Hematopoietic multipotent progenitor cell treated with erythropoietin and hydrocortisone succinate and interleukin-3 and kit ligand, for 8 days (in vitro differentiated cells): ENCODE measurements around the gene ADAMTSL3.
"Not testable (repeated sequence)": the region's sequence is repeated elsewhere in the genome, so short reads cannot be mapped to it uniquely, and the experiment has no call there.

Experiments
- DNase-seq: peaks from one replicate; pipeline ENCODE4 v3.0.0-alpha.2; 2015

ADAMTSL3 gene

DNA sequence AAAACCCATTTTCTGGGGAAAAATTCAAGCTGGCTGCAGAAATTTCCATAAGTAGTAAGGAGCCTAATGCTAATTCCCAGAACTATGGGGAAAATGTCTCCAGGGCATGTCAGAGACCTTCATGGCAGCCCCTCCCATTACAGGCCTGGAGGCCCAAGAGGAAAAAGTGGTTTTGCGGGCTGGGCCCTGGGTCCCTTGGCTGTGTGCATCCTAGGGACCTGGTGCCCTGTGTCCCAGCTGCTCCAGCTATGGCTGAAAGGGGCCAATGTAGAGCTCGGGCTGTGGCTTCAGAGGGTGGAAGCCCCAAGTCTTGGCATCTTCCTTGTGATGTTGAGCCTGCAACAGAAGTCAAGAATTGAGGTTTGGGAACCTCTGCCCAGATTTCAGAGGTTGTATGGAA, 48.4 kb downstream of the ADAMTSL3 start:
- DNase-seq = not testable (repeated sequence)

DNA sequence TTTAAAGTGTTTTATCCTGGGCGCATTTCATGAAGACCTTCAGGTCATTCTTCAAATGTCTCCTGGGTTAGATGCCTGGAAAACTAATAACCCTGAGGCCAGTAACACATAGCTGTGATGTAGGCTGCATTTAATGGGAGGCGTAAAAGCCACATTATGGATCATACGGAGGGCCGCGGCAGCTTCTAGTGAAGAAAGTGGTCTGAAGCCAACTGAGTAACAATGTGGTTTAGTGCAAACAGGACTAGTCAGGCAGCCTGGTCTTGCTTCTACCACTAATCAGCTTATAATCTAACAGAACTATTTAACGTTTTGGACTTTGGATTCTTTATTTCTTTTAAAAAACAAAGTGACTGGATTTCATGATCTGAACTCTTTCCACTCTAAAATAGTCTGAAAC, 54.4 kb downstream of the ADAMTSL3 start:
- DNase-seq = no peak

DNA sequence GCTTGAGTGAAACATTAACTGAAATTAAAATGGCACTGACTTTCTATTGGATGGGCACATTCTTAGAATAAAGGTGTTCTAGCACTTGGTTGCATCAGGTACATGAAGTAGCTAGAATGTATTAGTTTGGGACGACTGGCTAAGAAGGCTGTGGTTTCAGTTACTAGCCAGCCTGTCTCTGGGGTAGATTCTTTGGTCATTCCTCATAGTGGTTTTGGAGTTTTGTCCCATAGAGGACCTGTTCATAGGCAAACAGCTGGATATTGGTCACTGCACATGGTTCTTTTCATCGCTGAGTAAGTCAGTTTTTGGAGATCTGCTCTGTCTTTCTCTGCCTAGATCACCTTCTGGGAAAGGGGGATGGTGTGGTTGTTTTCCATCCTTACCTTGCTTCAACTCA, 55.3 kb downstream of the ADAMTSL3 start:
- DNase-seq = no peak

DNA sequence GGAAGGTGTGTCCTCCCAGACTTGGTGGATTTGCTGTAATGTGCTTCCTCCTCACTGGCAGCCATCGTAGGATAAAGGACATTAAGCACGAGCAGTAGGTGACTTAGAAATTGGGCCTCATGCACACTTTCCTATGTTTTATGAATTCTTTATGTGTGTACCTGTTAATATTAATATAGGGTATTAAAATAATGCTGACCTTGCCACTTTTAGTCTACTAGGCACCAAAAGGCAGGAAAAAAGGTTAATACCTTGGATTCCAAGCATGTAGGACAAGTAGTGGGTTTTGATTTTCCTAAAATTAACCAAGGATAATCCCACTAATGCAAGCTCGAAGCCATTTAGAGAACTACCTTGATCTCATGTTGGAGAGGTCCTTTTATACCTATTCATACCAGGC, 55.9 kb downstream of the ADAMTSL3 start:
- DNase-seq = no peak

DNA sequence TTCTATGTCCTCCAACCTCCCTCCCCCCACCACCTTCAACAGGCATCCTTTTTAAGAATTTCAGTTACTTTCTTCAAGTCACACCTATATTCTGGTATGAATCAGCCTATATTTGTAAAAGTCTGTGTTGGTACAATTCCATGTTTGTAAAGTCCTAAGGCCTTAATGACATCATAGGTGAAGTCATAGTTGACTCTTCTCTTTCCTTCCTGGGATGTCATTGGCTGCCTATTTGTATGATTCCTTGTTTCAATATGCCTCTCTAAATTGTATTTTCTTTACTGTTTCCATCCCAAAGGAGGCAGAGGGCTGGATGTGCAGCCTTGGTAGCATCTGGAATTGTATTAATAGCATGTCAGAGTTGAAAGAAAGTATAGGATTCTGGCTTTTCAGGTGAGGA, 56.5 kb downstream of the ADAMTSL3 start:
- DNase-seq = no peak

DNA sequence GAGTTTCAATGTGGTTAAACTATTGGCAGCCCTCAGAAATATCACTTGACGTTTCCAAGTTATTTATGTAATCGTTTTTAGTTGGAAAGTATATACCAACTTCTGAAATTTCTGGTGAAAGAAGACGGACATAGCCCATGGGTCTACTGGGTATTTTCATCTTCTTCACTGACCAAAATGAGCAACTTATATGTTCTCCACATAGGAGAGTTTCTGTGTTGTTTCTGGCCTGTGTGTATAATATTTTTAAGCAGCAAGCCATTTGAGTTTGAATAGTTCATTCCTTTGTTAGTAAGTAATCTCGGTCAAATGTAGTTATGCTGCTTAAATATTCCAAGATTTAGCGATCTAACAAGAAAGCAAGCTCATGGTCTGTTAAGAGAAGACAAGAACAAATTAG, 57.3 kb downstream of the ADAMTSL3 start:
- no peak for DNase-seq

DNA sequence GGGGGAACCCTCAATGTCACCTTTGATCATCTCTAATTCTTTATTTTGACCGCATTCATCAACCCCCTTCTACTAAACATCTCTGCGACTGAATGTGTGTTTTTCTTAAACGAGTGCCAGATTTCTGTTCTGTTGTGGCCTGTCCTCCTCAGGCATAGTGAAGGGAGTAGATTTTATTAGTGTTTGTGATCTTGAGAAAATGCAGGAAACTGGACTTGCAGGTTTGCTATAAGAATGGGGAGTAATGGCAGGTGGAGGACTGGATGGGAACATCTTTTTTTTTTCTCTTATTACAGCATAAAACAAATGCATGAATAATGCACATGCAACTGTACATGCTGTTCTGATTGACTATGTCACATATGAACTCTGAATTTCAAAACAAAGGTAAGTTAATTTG, 59.3 kb downstream of the ADAMTSL3 start:
- no peak for DNase-seq

DNA sequence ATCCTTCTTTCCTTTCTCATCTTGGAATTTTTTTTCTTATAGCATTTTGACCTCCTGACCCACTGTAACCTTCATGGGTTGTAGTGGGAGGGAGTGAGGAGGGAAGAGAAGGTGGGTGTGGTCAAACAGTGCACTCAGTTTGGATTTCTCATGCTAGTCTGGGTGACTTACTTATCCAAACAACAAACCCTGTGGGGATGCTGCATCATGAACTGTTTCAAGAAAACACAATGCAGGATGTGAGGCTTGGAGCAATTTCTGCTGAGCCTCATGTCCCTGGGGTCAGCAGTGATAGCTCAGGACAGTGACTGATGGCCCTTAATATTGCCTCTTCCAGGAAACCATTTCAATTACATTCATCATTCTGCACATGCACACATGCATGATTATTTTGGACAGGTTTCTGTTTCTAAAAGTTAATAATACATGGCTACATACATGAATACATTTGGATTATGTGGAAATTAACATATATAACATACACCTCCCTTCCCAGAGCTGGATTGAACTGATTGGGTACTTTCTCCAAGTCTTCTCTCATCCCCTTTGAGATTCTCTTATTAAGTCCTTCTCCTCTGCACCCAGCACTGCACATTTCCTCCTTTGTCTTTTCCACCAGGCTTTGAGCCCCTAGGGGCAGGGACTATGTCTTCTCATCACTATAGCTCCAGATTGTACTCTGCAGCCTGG, 61.2 kb downstream of the ADAMTSL3 start:
- no peak for DNase-seq

DNA sequence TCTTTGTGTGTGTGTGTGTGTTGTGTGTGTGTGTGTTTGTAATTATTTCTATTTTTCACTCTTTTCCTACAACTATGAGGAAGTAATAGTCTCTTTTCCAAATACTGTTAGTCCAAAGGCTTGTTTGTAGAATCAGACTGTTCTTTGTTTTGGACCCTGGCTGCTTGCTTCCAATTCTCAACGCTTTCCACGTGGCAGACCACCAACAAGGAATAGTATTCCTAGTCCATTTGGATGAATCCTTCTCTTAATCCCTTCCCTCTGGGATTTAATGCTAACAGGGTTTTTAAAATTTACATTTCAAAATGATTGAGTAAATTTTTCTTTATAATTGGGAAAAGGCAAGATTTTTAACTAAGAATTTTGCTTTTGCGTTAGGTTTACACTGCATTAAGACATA, 62.7 kb downstream of the ADAMTSL3 start:
- DNase-seq = no peak

DNA sequence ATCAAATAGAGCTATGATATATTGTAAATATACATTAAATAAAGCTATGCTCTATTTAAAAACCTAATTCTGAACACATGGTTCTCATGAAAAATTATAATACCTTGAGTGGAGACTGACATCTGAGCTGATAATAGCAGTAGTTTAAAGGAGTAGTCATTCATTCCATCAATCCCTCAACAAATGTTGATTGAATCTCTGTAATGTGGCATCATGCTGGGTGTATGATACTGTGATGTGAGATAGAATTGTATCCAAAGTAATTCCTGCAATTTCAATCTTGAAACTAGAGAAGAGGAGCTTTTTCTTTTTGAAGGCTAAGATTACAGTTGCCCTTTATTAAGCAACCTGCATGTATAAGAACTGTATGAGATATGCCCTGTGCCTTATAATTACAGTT, 63.1 kb downstream of the ADAMTSL3 start:
- no peak for DNase-seq

DNA sequence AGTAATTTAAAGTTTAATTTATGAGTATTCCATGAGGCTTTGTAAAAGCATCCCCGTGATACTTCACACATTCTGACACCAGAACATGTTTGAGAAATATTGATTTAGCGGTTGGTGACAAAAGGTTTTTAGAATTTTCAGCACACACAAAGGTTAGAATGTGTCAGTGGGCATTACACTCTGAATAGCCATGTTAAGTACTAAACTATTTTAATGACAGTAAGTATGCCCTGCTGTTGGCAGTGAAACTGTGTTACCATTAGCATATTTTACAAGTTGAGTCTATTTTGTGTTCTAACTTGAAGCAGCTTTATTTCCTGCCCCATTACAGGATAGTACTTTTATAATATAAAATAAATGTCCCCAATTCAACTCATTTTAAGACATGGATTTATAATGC, 66.5 kb downstream of the ADAMTSL3 start:
- DNase-seq = no peak

DNA sequence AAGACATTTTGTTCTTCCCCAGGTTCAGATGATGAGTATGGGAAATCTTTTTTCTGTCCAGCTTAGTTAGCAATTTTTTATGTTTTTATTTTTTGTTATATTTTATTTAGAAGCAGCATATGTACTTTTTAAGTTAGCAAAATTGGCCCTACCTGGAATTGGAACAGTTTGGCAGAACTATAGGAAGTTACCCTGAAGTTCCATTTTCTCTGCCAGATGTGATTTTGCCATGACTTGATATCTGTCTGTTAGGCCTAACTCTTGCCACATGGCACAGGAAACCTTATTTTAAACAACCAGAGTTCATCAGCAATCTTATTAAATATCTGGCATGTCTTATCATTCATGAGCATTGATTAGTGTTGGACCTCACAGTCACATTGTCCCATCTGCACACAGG, 67.1 kb downstream of the ADAMTSL3 start:
- no peak for DNase-seq

DNA sequence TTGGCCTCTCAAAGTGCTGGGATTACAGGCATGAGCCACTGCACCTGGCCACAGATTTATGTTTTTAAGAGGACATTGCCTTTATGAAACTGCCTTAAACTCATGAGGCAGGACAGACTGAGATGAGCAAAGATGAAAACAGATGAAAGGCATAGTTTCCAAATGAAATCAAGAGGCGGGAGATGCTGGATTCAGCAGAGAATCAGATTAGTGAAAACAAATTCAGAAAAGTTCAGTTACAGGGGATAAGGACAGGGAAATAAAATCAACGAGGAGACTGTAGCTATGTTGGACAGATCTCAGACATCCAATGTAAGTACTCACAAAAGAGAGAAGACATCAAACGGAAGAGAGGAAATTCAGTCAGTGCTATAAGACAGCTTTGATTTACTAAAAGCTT, 68.1 kb downstream of the ADAMTSL3 start:
- DNase-seq = no peak

DNA sequence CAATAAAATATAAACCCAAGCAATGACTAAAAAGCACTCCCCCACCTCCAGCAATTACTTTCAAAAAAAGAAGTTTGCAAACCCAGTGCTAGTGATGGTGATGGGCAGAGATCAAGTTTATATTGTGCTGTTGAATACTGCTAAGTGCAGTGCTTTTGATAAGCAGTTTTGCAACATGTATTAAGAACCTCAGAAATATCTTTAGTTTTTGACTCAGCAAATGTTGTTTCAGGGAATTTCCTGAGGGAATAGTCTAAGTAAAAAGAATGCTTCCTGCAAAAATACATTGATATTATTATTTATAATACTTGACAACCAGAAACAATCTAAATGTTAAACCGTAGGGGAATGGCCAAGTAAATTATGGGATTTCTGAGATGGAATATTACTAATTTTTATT, 69.3 kb downstream of the ADAMTSL3 start:
- DNase-seq = no peak

DNA sequence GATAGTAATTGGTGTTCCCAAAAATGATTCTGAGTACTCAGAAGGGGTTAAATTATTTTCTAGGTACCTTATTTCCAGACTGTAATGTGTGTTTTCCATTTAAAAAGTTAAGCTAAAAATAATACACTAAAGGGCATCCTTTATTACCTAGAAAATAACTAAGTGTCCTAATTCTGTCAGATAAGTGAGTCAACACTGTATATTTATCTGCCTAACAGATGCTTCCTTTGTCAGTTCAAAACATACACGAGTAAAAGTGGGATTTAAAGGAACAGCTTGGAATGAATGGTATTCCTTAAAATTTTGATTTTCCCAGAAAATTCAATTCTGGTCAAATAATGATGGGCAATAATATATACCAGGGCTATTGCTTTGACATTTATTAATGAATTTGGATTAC, 78.3 kb downstream of the ADAMTSL3 start:
- DNase-seq = no peak

DNA sequence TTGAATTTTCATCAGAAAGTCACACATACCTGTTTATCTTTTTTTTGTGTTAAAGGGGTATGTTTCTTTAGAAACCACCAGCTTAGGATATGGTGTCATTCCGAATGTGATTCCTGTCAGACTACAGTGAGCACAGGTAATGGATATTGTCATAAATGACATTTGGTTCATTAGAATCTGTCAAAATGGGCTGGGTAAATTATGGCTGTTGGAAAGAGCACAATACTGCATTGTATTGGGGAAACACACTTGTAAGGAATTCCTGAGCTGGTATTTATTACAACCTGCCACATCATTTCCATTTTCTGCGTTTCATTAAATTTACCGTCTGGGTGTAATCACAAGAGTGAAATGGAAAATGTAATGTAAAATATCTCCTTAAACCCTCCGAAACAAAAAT, 78.8 kb downstream of the ADAMTSL3 start:
- no peak for DNase-seq

DNA sequence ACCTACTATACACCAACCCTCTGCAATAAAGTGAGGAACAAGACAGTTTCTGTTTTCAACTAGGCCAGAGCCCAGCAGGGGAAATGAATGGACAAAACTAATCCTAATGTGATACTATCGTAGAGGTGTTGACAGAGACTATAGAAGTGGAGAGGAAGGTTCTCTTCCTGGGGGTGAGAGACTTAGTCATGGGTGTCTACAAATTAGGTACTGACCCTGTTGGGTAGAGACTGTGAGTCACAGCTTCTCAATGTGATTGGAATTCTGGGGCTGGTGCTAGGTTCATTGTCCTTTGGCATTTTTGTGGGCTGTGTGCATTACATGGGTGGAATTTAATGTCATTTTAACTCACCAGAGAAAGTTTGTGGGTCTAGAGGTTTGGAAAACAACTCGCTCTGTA, 79.3 kb downstream of the ADAMTSL3 start:
- DNase-seq = no peak

DNA sequence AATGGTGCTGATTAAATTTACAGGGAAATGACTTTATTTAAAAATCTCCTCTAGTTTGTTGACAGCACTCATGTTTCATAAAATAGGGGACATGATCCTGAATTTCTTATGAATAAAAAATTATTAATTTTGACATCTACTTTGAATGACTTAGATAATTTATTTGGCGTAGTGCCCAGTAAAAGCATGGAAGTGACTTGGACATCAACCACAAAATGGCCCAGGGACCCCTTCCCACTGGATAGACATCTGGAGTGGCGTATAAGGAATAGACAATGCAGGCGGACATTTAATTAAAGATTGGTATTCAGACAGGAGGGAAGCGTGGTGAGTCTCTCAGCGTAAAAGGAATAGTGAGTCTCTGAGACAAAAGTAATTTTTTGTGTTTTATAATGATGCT, 79.8 kb downstream of the ADAMTSL3 start:
- no peak for DNase-seq

DNA sequence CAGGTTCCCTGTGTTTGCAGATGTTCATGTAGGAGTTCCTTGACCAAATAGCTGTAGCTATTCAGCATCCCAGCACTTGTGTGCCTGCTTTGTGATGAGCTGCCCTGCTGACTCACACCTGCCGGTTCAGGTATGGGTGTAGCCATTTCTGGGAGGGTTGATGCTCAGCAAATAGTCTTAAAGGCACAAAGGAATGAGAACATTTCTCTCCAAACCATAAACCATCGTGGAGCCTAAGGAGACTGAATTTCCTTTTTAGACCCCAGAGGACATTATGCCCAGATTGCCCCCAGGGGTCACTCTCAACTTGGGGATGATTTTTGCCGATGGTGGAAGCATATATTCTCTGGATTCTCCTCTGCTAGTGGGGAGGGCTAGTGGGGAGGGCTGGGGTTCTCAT, 80.6 kb downstream of the ADAMTSL3 start:
- no peak for DNase-seq

DNA sequence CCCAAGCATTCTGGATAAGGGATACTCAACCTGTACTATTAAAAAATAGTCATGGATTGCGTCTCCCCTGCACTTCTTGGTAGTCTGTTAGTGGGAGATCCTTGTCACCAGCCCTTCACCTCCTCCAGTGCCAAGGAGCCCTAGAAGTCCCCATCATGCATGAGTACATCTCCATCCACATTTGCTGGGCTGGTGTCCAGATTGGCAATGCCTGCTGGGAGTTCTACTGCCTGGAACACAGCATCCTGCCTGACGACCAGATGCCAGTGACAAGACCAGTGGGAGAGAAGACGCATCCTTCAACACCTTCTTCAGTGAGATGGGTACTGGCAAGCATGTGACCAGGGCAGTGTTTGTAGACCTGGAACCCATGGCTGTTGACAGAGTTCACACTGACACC, 85.7 kb downstream of the ADAMTSL3 start:
- no peak for DNase-seq

DNA sequence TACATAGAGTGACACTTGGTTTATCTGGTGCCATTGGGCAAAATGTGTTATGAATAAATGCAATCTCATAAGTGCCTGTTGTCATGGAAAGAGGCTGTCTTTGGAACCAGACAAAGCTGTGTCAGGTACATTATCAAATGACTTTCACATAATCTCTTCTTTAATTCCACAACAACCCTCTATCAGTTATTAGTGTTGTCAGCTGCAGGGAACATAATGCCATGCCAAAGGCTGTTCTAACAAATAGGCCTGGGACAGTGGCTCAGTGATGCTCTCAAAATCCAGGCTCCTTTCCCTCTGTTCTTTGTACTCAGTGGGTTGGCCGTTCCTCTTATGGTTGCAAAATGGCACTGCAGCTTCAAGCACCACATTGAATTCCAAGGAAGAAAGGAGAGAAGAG, 91.8 kb downstream of the ADAMTSL3 start:
- DNase-seq = no peak

DNA sequence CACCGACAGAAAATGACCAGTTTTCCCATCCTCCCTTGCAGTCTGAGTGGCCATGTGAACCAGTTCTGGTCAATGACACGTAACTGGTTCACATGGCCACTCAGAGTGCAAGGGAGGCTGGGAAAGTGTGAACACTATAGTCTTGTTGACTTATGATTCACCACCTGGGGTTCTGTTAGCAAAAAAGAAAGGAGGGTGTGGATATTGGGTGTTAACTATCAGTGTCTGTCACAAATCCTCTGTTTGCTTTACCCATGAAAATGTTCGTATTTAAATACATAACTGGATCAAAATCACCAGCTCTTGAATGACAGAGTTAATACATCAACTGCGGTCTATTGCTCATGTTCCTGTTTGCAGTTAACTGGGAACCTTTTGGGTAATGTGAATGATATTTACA, 92.3 kb downstream of the ADAMTSL3 start:
- no peak for DNase-seq

DNA sequence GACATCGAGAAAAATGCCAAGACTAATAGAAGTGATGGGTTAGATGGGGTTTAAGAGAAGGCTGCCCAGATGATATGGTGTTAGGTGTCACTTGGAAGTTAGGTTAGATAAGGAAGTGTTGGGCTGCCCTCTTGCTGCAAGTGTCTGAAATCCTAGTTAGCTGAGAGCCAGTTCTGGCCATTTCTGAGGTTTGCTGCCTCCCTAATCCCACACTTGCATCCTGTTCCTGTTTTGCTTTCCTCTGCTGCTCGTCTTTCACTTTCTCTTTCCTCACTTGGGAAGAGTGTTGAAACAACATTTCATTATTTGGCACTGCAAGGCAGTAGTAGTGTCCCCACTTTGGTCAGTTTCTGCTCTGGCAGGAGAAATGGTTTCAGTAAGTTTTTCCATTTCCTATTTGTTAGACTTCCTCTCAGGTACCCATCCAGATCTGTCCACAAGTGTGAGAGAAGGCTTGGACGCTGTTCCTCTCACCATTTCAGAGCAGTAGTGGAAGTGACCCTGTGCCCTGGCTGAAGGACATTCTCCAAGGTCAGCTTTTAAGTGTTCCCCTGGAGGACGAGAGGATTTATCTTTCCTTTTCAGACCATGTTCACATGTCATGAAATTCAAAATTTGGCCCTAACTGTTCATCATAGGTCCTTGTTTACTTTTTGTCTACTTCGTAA, 93.3 kb downstream of the ADAMTSL3 start:
- no peak for DNase-seq

DNA sequence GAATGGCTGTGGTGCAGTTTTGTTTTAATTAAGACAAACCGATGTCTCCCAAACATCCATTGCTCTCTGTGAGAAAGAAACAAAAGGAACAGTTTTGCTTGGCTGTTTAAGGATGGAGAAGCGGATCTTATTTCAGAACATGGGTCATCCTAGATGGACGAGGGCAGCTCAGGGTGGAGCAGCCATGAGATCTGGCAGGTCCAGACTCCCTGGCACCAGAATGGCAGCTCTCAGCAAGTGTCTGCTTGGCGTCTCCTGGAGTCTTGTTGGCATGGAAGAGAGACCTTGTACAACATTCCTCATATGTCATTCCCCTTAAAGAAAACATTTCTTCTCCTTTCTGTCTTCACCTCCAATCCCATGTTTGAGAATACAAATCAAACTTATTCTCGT, 93.8 kb downstream of the ADAMTSL3 start:
- no peak for DNase-seq

DNA sequence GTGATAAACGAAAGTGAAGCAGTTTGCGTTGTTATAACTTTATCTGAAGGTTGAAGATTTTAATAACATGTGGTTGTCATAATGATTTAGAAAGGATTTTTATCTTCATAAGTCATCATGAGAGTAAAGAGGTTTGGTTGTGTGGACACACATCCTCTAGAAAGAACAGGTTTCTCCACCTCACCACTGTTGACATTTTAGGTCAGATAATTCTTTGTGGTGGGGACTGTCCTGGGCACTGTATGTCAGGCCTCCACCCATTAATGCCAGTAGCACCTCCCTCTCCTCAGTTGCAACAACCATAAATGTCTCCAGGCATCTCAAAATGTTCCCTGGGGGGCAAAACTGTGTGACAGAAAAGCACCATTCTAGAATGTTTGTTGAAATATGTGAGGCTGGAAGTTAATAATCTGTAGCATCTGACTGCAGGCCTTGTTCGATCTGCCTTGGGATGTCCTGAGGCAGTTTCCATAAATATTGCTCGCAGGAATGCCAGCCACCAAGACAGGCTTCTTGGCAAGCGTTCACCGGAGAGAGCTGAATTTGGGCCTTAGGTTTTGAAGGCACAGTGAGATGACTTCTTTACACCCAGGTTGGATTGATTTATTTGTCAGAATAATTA, 100.1 kb downstream of the ADAMTSL3 start:
- DNase-seq = no peak
